Coronary artery (tissue), 2 donors: ENCODE data around the gene MTFR2.

Source experiments
- DNase-seq: peaks from one replicate; pipeline ENCODE4 v3.0.0-alpha.2; 2017; ENCODE audit warnings: low spot score
- H3K27ac ChIP-seq, 2 donors: fragments of 200-600 bp; sonication (generic); one replicate each; pipeline ENCODE4 v1.5.1; 2016 to 2019
- H3K4me3 ChIP-seq: fragments of 200-600 bp; sonication (generic); 2 replicates; pipeline ENCODE4 v1.5.1; 2016; ENCODE audit warnings: mild to moderate bottlenecking, moderate library complexity
- TF ChIP-seq, protein P1 (sequence below): fragments of 200-600 bp; sonication (generic); IDR thresholded peaks from one replicate; pipeline ENCODE4 v1.5.1; 2019; ENCODE audit warnings: antibody characterized with exemption

The MTFR2 gene

DNA sequence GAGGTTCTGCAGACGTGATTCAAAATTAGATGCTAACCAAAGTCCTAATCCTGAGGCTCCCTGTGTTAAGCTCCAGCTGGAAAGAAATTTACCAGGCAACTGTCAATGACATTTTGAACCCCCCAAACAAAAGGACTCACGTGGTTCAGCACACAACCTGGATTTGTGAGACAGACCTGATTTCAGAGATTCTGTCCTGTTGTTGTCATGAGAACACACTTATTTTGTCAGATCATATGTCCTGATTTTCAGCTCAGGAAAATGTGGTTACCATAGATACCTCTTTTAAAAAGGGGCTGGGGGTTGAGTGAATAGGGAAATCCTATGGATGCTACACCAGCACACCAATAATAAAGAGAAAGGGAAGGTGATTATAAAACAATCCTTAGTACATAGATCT lies 61.6 kb downstream of the MTFR2 start:
- Histone ChIP-seq H3K27ac (no peak overlapping the region), H3K4me3 (no peak overlapping the region)
- DNase-seq = no peak
- TF ChIP-seq, protein P1, sequence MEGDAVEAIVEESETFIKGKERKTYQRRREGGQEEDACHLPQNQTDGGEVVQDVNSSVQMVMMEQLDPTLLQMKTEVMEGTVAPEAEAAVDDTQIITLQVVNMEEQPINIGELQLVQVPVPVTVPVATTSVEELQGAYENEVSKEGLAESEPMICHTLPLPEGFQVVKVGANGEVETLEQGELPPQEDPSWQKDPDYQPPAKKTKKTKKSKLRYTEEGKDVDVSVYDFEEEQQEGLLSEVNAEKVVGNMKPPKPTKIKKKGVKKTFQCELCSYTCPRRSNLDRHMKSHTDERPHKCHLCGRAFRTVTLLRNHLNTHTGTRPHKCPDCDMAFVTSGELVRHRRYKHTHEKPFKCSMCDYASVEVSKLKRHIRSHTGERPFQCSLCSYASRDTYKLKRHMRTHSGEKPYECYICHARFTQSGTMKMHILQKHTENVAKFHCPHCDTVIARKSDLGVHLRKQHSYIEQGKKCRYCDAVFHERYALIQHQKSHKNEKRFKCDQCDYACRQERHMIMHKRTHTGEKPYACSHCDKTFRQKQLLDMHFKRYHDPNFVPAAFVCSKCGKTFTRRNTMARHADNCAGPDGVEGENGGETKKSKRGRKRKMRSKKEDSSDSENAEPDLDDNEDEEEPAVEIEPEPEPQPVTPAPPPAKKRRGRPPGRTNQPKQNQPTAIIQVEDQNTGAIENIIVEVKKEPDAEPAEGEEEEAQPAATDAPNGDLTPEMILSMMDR = no peak

DNA sequence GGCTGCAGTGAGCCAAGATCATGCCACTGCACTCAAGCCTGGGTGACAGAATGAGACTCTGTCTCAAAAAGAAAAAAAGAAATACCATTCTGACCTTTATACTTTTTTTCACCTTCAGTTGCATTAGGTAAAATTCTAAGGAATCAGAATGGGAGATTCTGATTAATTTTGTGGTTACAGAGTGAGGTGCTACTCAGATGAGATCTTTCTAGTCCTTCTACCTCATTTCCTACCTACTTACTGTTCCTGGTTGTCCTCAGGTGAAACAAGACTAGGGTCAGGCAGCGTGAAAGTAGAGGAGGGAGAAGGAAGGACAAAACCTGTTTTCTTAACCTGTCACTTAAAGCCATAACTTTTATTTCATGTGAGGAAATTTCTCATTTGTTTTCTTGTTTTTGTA lies 63.7 kb downstream of the MTFR2 start:
- Histone ChIP-seq H3K27ac (no peak overlapping the region), H3K4me3 (no peak overlapping the region)
- DNase-seq = no peak
- TF ChIP-seq, protein P1 = no peak

DNA sequence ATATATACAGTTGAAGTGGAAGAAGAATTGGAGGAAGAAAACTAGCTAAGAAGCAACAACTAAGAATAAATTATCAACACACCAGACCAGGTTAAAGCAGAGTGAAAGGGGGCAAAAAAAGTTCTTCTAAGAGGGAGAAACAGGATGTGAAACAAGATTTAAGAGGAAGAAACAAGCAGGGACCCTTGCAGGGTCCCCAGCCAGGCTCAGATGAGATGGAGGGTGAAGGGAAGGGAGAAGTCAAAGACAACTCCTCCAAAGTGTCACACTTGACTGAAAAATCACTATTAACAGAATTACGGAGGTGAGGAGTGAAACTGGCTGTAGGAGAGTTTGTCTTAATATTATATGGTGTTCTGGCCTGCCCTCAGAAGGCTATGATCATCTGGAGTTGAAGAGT lies 65.4 kb downstream of the MTFR2 start:
- DNase-seq = no peak
- H3K27ac ChIP-seq = no peak overlapping the region
- TF ChIP-seq, protein P1 = no peak
- no peak overlapping the region for H3K4me3 ChIP-seq

DNA sequence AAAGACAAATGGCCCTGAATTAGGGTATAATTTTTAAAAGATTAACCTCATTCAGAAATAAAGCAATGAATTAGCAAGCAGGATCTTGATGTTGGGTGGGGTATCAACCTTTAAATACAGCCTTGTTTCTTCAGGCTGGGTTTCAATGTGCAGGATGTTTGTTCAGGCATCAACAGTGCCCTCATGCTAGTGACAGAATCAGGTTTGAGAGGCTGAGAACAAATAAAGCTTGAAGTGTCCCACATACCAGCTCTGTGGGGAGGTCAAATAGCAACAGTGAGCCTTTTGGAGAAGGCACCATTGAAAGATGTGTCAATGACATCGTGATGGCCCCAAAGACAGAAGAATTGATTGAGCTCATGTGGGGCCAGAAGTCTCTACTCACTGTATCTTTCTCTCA lies 68.2 kb downstream of the MTFR2 start:
- Histone ChIP-seq H3K27ac (no peak overlapping the region), H3K4me3 (no peak overlapping the region)
- no peak for DNase-seq
- TF ChIP-seq, protein P1 = no peak

DNA sequence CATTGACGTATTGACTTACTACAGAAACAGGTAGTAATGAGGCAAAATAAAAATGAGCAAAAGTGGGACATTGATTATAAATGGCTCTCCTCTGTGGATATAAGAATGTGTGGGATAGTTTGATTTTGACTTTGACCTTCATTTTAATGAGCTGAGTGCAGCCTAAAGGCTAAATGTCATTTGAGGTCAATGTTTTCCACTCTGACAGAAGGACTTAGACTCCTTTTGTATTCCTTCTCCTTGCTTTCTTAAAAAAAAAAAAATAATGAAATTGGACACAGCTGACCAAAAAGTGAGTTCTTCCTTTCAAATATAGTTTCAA lies 68.6 kb downstream of the MTFR2 start:
- no peak overlapping the region for H3K4me3 ChIP-seq
- no peak for DNase-seq
- no peak overlapping the region for H3K27ac ChIP-seq
- TF ChIP-seq, protein P1 = no peak
